Measurements from ENCODE around the gene NUDCD3.
A peak's percentile ranks its signal among the peaks of the same experiment; 100 is the strongest.

NUDCD3 gene

GRCh38 chr7:44477938-44478337 lies 12.5 kb downstream of the NUDCD3 start:
- Histone ChIP-seq H3K27ac (no peak overlapping the region), H3K4me3 (ENCODE audit: low read depth, low read length) (no peak overlapping the region), H3K36me3 (replicated peaks) (peaks cover 39% of the 10 kb centered on the region), H3K27me3 (replicated peaks) (no peaks in the 10 kb centered on the region)
- in situ Hi-C loops (cut with HindIII; ENCODE audit: low pct_ligation_motif_present, low sequenced_read_pairs) = loop anchor here (25.0 kb wide), 1 partner anchor 241 kb away; no protein-coding TSS in a partner anchor
- DNase-seq = no peak
- TF ChIP-seq, protein P1, sequence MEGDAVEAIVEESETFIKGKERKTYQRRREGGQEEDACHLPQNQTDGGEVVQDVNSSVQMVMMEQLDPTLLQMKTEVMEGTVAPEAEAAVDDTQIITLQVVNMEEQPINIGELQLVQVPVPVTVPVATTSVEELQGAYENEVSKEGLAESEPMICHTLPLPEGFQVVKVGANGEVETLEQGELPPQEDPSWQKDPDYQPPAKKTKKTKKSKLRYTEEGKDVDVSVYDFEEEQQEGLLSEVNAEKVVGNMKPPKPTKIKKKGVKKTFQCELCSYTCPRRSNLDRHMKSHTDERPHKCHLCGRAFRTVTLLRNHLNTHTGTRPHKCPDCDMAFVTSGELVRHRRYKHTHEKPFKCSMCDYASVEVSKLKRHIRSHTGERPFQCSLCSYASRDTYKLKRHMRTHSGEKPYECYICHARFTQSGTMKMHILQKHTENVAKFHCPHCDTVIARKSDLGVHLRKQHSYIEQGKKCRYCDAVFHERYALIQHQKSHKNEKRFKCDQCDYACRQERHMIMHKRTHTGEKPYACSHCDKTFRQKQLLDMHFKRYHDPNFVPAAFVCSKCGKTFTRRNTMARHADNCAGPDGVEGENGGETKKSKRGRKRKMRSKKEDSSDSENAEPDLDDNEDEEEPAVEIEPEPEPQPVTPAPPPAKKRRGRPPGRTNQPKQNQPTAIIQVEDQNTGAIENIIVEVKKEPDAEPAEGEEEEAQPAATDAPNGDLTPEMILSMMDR (IDR thresholded peaks at IDR 0.05; ENCODE audit: low read depth, low read length, missing control alignments) = no peak

DNA sequence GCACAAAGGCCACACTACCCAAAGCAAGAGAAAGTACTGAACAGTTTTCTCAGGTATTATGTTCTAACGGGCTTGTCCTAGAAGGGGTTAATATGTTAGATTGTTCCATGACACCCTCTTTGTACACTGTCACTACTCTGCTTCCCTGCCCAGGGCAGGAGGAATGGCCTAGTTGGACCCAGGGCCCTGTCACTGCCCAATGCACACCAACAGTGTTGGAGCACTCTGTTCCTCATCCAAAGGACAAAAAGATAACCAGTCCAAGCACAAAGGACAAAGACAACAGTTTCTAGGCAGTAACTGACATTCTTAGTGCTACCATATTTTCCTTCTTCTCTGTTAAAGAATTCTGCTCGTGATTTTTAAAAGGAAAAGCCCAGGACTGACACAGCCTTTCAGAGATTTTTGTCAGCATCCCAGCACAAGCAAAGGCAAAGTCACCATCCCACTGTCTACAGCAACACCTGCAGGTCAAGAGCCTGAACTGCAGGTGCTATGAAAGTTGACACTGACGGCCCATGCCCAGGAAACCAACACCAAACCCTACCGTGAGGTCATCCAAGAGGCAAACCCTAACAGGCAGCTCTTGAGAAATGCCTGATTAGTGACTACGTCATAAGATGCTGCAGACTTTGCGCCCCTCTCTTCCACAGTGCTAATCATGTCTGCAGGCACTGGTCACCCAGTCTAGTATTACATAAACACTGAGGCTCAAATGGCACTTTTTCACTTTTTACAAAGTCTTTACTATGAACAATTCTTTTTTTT lies 13.2 kb downstream of the NUDCD3 start:
- in situ Hi-C loops (cut with HindIII; ENCODE audit: low pct_ligation_motif_present, low sequenced_read_pairs) = loop anchor here (25.0 kb wide), 1 partner anchor 240 kb away; no protein-coding TSS in a partner anchor
- H3K36me3 ChIP-seq (replicated peaks) = peaks cover 32% of the 10 kb centered on the region

GRCh38 chr7:44476313-44476712 lies 14.1 kb downstream of the NUDCD3 start:
- in situ Hi-C loops (cut with HindIII; ENCODE audit: low pct_ligation_motif_present, low sequenced_read_pairs) = loop anchor here (25.0 kb wide), 1 partner anchor 239 kb away; no protein-coding TSS in a partner anchor
- Histone ChIP-seq H3K4me3 (ENCODE audit: low read depth, low read length) (no peak overlapping the region), H3K27me3 (replicated peaks) (no peaks in the 10 kb centered on the region), H3K36me3 (replicated peaks) (peaks cover 23% of the 10 kb centered on the region), H3K27ac (no peak overlapping the region)
- DNase-seq = no peak
- TF ChIP-seq, protein P1 (IDR thresholded peaks at IDR 0.05; ENCODE audit: low read depth, low read length, missing control alignments) = no peak

More for the DNA sequence above, 13.2 kb downstream of the NUDCD3 start:
- TF ChIP-seq, protein P1 (IDR thresholded peaks at IDR 0.05; ENCODE audit: low read depth, low read length, missing control alignments) = peak; percentile 99
- Histone ChIP-seq H3K27ac (no peak overlapping the region), H3K4me3 (ENCODE audit: low read depth, low read length) (no peak overlapping the region), H3K27me3 (replicated peaks) (no peaks in the 10 kb centered on the region)
- peak; percentile 76 for DNase-seq

DNA sequence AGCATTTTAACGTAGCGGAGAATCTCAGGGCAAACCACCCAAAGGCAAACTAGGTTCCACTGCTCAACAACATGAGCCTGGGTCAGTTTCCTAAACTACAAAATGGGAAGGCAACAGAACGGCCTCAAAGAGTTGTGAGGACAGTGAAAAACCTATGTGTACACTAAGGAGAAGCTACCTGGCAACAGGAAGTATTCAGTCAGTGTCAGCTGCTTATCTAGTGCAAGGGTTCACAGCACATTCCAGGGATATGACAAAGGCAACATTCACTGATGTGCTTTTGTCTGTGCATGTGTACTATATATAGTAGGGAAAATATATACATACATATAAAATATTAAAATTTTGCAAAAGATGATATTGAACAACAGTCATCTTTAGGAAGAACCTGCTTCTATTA lies 17.2 kb downstream of the NUDCD3 start:
- Histone ChIP-seq H3K36me3 (replicated peaks) (peaks cover 10% of the 10 kb centered on the region), H3K4me3 (ENCODE audit: low read depth, low read length) (no peak overlapping the region), H3K27me3 (replicated peaks) (no peaks in the 10 kb centered on the region), H3K27ac (no peak overlapping the region)
- peak; percentile 71 for DNase-seq
- TF ChIP-seq, protein P1 (IDR thresholded peaks at IDR 0.05; ENCODE audit: low read depth, low read length, missing control alignments) = no peak
- in situ Hi-C loops (cut with HindIII; ENCODE audit: low pct_ligation_motif_present, low sequenced_read_pairs) = no loop called here

DNA sequence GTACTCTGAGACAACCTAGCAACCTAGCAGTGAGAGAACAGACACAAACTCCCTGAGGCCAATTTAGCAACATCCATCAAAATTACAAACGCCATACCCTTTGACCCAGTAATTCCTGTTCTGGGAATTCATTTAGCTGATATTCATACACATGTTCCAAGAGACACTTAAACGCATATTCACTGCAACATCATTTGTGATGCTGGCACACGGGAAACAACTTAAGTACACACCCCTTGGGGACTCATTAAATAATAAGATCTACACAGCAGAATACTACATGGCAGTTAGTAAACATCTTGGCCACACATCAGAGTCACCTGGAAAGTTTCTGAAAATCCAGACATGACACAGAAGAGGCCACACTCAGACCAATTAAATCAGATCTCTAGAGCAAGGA lies 17.6 kb downstream of the NUDCD3 start:
- H3K4me3 ChIP-seq (ENCODE audit: low read depth, low read length) = no peak overlapping the region
- peaks cover 6% of the 10 kb centered on the region for H3K36me3 ChIP-seq (replicated peaks)
- TF ChIP-seq, protein P1 (IDR thresholded peaks at IDR 0.05; ENCODE audit: low read depth, low read length, missing control alignments) = no peak
- in situ Hi-C loops (cut with HindIII; ENCODE audit: low pct_ligation_motif_present, low sequenced_read_pairs) = no loop called here
- no peaks in the 10 kb centered on the region for H3K27me3 ChIP-seq (replicated peaks)
- H3K27ac ChIP-seq = no peak overlapping the region
- DNase-seq = no peak
